Neural cell (in vitro differentiated cells): ENCODE results near the gene HEATR1.

Source experiments
- CTCF ChIP-seq: fragments of 450-650 bp; IDR thresholded peaks from 2 replicates; pipeline ENCODE4 v1.5.1; 2014; ENCODE audit warnings: antibody characterized with exemption, mild to moderate bottlenecking, moderate library complexity; ENCODE audit not compliant: poor library complexity, severe bottlenecking
- EP300 ChIP-seq: fragments of 450-650 bp; conservative IDR thresholded peaks from 2 replicates; pipeline ENCODE4 v1.6.1; 2014; ENCODE audit warnings: antibody characterized with exemption, mild to moderate bottlenecking, moderate library complexity; ENCODE audit not compliant: poor library complexity, severe bottlenecking
- EZH2 ChIP-seq: fragments of 200-600, 300-800 bp; shearing (Covaris generic), sonication (generic); IDR thresholded peaks from 2 replicates; pipeline ENCODE4 v1.6.1; 2014; ENCODE audit warnings: antibody characterized with exemption, low read length, borderline replicate concordance, mild to moderate bottlenecking; ENCODE audit not compliant: insufficient read depth, poor library complexity, severe bottlenecking
- POLR2AphosphoS5 ChIP-seq: IDR thresholded peaks from 2 replicates; pipeline ENCODE4 v1.6.1; 2012
- RAD21 ChIP-seq: fragments of 450-650 bp; conservative IDR thresholded peaks from 2 replicates; pipeline ENCODE4 v1.6.1; 2014; ENCODE audit warnings: antibody characterized with exemption, mild to moderate bottlenecking, moderate library complexity

- no peak for TF ChIP-seq CTCF
- no peak for TF ChIP-seq RAD21
- TF ChIP-seq EP300: no peak
- no peak for TF ChIP-seq EZH2
- no peak for TF ChIP-seq POLR2AphosphoS5
Measured at GRCh38 chr1:236552096-236552495, 52.2 kb downstream of the HEATR1 start.
